ENCODE measurements around the gene CDO1. TPM values are rescaled to one million over a fixed set of nuclear protein-coding genes. Genes with fewer than 3 reads are reported as not detected.

Gene CDO1
- total RNA-seq, 1 donor from 2014 or later, result 24.0 TPM

GRCh38 chr5:115798252-115798651 lies 18.2 kb downstream of the CDO1 start:
- H3K9ac ChIP-seq (ENCODE audit: low read depth in 1 of 3, low read length in 3 of 3), result no peak overlapping the region
- H3K4me1 ChIP-seq (ENCODE audit: control insufficient read depth in 3 of 3, insufficient read depth in 3 of 3, low read length in 3 of 3), result no peaks in the 10 kb centered on the region
- no peaks in the 10 kb centered on the region for H3K9me3 ChIP-seq (ENCODE audit: control insufficient read depth in 3 of 3, low read length in 3 of 3)
- no peaks in the 10 kb centered on the region for H3K27me3 ChIP-seq (ENCODE audit: control insufficient read depth in 3 of 3, insufficient read depth in 3 of 3, low read length in 3 of 3)
- no peak overlapping the region for H3K27ac ChIP-seq (ENCODE audit: low read depth, low read length)
- H3K36me3 ChIP-seq (ENCODE audit: control insufficient read depth in 3 of 3, insufficient read depth in 3 of 3, low read length in 3 of 3), result no peaks in the 10 kb centered on the region
- H3K4me3 ChIP-seq (ENCODE audit: low read length in 3 of 3), result no peak overlapping the region

- Histone ChIP-seq H3K4me1 (ENCODE audit: control insufficient read depth in 3 of 3, insufficient read depth in 3 of 3, low read length in 3 of 3) (no peaks in the 10 kb centered on the region), H3K27me3 (ENCODE audit: control insufficient read depth in 3 of 3, insufficient read depth in 3 of 3, low read length in 3 of 3) (no peaks in the 10 kb centered on the region), H3K9ac (ENCODE audit: low read depth in 1 of 3, low read length in 3 of 3) (no peak overlapping the region)
Observed at GRCh38 chr5:115796656-115797055, 19.8 kb downstream of the CDO1 start.

GRCh38 chr5:115795700-115796099 lies 20.8 kb downstream of the CDO1 start:
- no peaks in the 10 kb centered on the region for H3K36me3 ChIP-seq (ENCODE audit: control insufficient read depth in 3 of 3, insufficient read depth in 3 of 3, low read length in 3 of 3)

More at GRCh38 chr5:115796656-115797055, 19.8 kb downstream of the CDO1 start:
- H3K4me3 ChIP-seq (ENCODE audit: low read length in 3 of 3), result no peak overlapping the region
- H3K27ac ChIP-seq (ENCODE audit: low read depth, low read length), result no peak overlapping the region
- H3K9me3 ChIP-seq (ENCODE audit: control insufficient read depth in 3 of 3, low read length in 3 of 3), result no peaks in the 10 kb centered on the region
- no peaks in the 10 kb centered on the region for H3K36me3 ChIP-seq (ENCODE audit: control insufficient read depth in 3 of 3, insufficient read depth in 3 of 3, low read length in 3 of 3)

GRCh38 chr5:115788440-115788839 lies 28.0 kb downstream of the CDO1 start:
- Histone ChIP-seq H3K36me3 (ENCODE audit: control insufficient read depth in 3 of 3, insufficient read depth in 3 of 3, low read length in 3 of 3) (no peaks in the 10 kb centered on the region), H3K4me3 (ENCODE audit: low read length in 3 of 3) (no peak overlapping the region), H3K27me3 (ENCODE audit: control insufficient read depth in 3 of 3, insufficient read depth in 3 of 3, low read length in 3 of 3) (peaks cover 3 to 4% (median 4%) of the 10 kb centered on the region in 3 donors)

More at GRCh38 chr5:115795700-115796099, 20.8 kb downstream of the CDO1 start:
- Histone ChIP-seq H3K4me3 (ENCODE audit: low read length in 3 of 3) (no peak overlapping the region), H3K27me3 (ENCODE audit: control insufficient read depth in 3 of 3, insufficient read depth in 3 of 3, low read length in 3 of 3) (no peaks in the 10 kb centered on the region), H3K27ac (ENCODE audit: low read depth, low read length) (no peak overlapping the region), H3K9me3 (ENCODE audit: control insufficient read depth in 3 of 3, low read length in 3 of 3) (no peaks in the 10 kb centered on the region), H3K9ac (ENCODE audit: low read depth in 1 of 3, low read length in 3 of 3) (no peak overlapping the region), H3K4me1 (ENCODE audit: control insufficient read depth in 3 of 3, insufficient read depth in 3 of 3, low read length in 3 of 3) (no peaks in the 10 kb centered on the region)

GRCh38 chr5:115787426-115787825 lies 29.0 kb downstream of the CDO1 start:
- no peak overlapping the region for H3K9ac ChIP-seq (ENCODE audit: low read depth in 1 of 3, low read length in 3 of 3)
- H3K4me1 ChIP-seq (ENCODE audit: control insufficient read depth in 3 of 3, insufficient read depth in 3 of 3, low read length in 3 of 3), result peaks cover 0 to 3% (median 0%) of the 10 kb centered on the region in 3 donors
- no peak overlapping the region for H3K4me3 ChIP-seq (ENCODE audit: low read length in 3 of 3)
- H3K36me3 ChIP-seq (ENCODE audit: control insufficient read depth in 3 of 3, insufficient read depth in 3 of 3, low read length in 3 of 3), result no peaks in the 10 kb centered on the region
- no peaks in the 10 kb centered on the region for H3K9me3 ChIP-seq (ENCODE audit: control insufficient read depth in 3 of 3, low read length in 3 of 3)
- no peak overlapping the region for H3K27ac ChIP-seq (ENCODE audit: low read depth, low read length)
- H3K27me3 ChIP-seq (ENCODE audit: control insufficient read depth in 3 of 3, insufficient read depth in 3 of 3, low read length in 3 of 3), result peaks cover 3 to 4% (median 4%) of the 10 kb centered on the region in 3 donors

More at GRCh38 chr5:115788440-115788839, 28.0 kb downstream of the CDO1 start:
- Histone ChIP-seq H3K27ac (ENCODE audit: low read depth, low read length) (no peak overlapping the region), H3K9ac (ENCODE audit: low read depth in 1 of 3, low read length in 3 of 3) (no peak overlapping the region), H3K4me1 (ENCODE audit: control insufficient read depth in 3 of 3, insufficient read depth in 3 of 3, low read length in 3 of 3) (peaks cover 0 to 3% (median 0%) of the 10 kb centered on the region in 3 donors), H3K9me3 (ENCODE audit: control insufficient read depth in 3 of 3, low read length in 3 of 3) (no peaks in the 10 kb centered on the region)

GRCh38 chr5:115785381-115786065 lies 30.9 kb downstream of the CDO1 start:
- Histone ChIP-seq H3K4me3 (ENCODE audit: low read length in 3 of 3) (no peak overlapping the region), H3K36me3 (ENCODE audit: control insufficient read depth in 3 of 3, insufficient read depth in 3 of 3, low read length in 3 of 3) (no peaks in the 10 kb centered on the region), H3K27ac (ENCODE audit: low read depth, low read length) (no peak overlapping the region), H3K4me1 (ENCODE audit: control insufficient read depth in 3 of 3, insufficient read depth in 3 of 3, low read length in 3 of 3) (peaks cover 0 to 3% (median 0%) of the 10 kb centered on the region in 3 donors), H3K9ac (ENCODE audit: low read depth in 1 of 3, low read length in 3 of 3) (no peak overlapping the region), H3K27me3 (ENCODE audit: control insufficient read depth in 3 of 3, insufficient read depth in 3 of 3, low read length in 3 of 3) (peaks cover 2 to 4% (median 3%) of the 10 kb centered on the region in 3 donors), H3K9me3 (ENCODE audit: control insufficient read depth in 3 of 3, low read length in 3 of 3) (no peaks in the 10 kb centered on the region)

GRCh38 chr5:115778417-115778816 lies 38.0 kb downstream of the CDO1 start:
- Histone ChIP-seq H3K27me3 (ENCODE audit: control insufficient read depth in 3 of 3, insufficient read depth in 3 of 3, low read length in 3 of 3) (no peaks in the 10 kb centered on the region), H3K9ac (ENCODE audit: low read depth in 1 of 3, low read length in 3 of 3) (no peak overlapping the region), H3K4me1 (ENCODE audit: control insufficient read depth in 3 of 3, insufficient read depth in 3 of 3, low read length in 3 of 3) (no peaks in the 10 kb centered on the region), H3K27ac (ENCODE audit: low read depth, low read length) (no peak overlapping the region), H3K36me3 (ENCODE audit: control insufficient read depth in 3 of 3, insufficient read depth in 3 of 3, low read length in 3 of 3) (no peaks in the 10 kb centered on the region), H3K4me3 (ENCODE audit: low read length in 3 of 3) (no peak overlapping the region), H3K9me3 (ENCODE audit: control insufficient read depth in 3 of 3, low read length in 3 of 3) (no peaks in the 10 kb centered on the region)

GRCh38 chr5:115776989-115777388 lies 39.5 kb downstream of the CDO1 start:
- Histone ChIP-seq H3K9ac (ENCODE audit: low read depth in 1 of 3, low read length in 3 of 3) (no peak overlapping the region), H3K36me3 (ENCODE audit: control insufficient read depth in 3 of 3, insufficient read depth in 3 of 3, low read length in 3 of 3) (no peaks in the 10 kb centered on the region), H3K4me3 (ENCODE audit: low read length in 3 of 3) (no peak overlapping the region), H3K27me3 (ENCODE audit: control insufficient read depth in 3 of 3, insufficient read depth in 3 of 3, low read length in 3 of 3) (no peaks in the 10 kb centered on the region), H3K4me1 (ENCODE audit: control insufficient read depth in 3 of 3, insufficient read depth in 3 of 3, low read length in 3 of 3) (peaks cover 0 to 3% (median 2%) of the 10 kb centered on the region in 3 donors), H3K27ac (ENCODE audit: low read depth, low read length) (no peak overlapping the region), H3K9me3 (ENCODE audit: control insufficient read depth in 3 of 3, low read length in 3 of 3) (no peaks in the 10 kb centered on the region)

GRCh38 chr5:115775999-115776398 lies 40.5 kb downstream of the CDO1 start:
- no peaks in the 10 kb centered on the region for H3K9me3 ChIP-seq (ENCODE audit: control insufficient read depth in 3 of 3, low read length in 3 of 3)

GRCh38 chr5:115774684-115775083 lies 41.8 kb downstream of the CDO1 start:
- no peaks in the 10 kb centered on the region for H3K9me3 ChIP-seq (ENCODE audit: control insufficient read depth in 3 of 3, low read length in 3 of 3)
- H3K4me3 ChIP-seq (ENCODE audit: low read length in 3 of 3), result no peak overlapping the region
- no peak overlapping the region for H3K9ac ChIP-seq (ENCODE audit: low read depth in 1 of 3, low read length in 3 of 3)
- no peak overlapping the region for H3K27ac ChIP-seq (ENCODE audit: low read depth, low read length)
- H3K4me1 ChIP-seq (ENCODE audit: control insufficient read depth in 3 of 3, insufficient read depth in 3 of 3, low read length in 3 of 3), result peaks cover 0 to 3% (median 2%) of the 10 kb centered on the region in 3 donors
- H3K36me3 ChIP-seq (ENCODE audit: control insufficient read depth in 3 of 3, insufficient read depth in 3 of 3, low read length in 3 of 3), result no peaks in the 10 kb centered on the region
- H3K27me3 ChIP-seq (ENCODE audit: control insufficient read depth in 3 of 3, insufficient read depth in 3 of 3, low read length in 3 of 3), result no peaks in the 10 kb centered on the region

More at GRCh38 chr5:115775999-115776398, 40.5 kb downstream of the CDO1 start:
- peaks cover 0 to 3% (median 2%) of the 10 kb centered on the region in 3 donors for H3K4me1 ChIP-seq (ENCODE audit: control insufficient read depth in 3 of 3, insufficient read depth in 3 of 3, low read length in 3 of 3)
- H3K36me3 ChIP-seq (ENCODE audit: control insufficient read depth in 3 of 3, insufficient read depth in 3 of 3, low read length in 3 of 3), result no peaks in the 10 kb centered on the region
- no peak overlapping the region for H3K4me3 ChIP-seq (ENCODE audit: low read length in 3 of 3)
- no peak overlapping the region for H3K27ac ChIP-seq (ENCODE audit: low read depth, low read length)
- H3K27me3 ChIP-seq (ENCODE audit: control insufficient read depth in 3 of 3, insufficient read depth in 3 of 3, low read length in 3 of 3), result no peaks in the 10 kb centered on the region
- no peak overlapping the region for H3K9ac ChIP-seq (ENCODE audit: low read depth in 1 of 3, low read length in 3 of 3)
